IMR-90 (cell line): ENCODE data around the gene SMIM33. TPM values are rescaled to one million over a fixed set of nuclear protein-coding genes. Genes with fewer than 3 reads are reported as not detected.
A peak's percentile ranks its signal among the peaks of the same experiment; 100 is the strongest.

Experiments used
- ATAC-seq: fragments of 200-7000 bp; cut with Tn5 transposase; 2 replicates; pipeline ENCODE4 v1.9.1; 2020; ENCODE audit warnings: low read depth, mild to moderate bottlenecking, moderate library complexity
- BruUV-seq: library from RNA; stranded (reverse); fragments of 400-500 nt; replicated peaks from 2 replicates; lab custom pipeline; 2021; lab: Mats Ljungman, UMichigan
- CTCF ChIA-PET: fragments of 300-600 bp; formaldehyde crosslinking; extraction: SDS; loops from one replicate; lab custom pipeline; 2021; ENCODE audit warnings: antibody characterized with exemption; lab: Yijun Ruan, JAX
- POLR2A ChIA-PET: fragments of 300-600 bp; sonication (Branson Sonifier 250); formaldehyde crosslinking; loops from one replicate; lab custom pipeline; 2022; ENCODE audit warnings: antibody characterized with exemption; ENCODE audit not compliant: unreplicated experiment; lab: Charles Lee
- DNase-seq: peaks from one replicate; pipeline ENCODE4 v3.0.0; 2013
- H2AFZ ChIP-seq: replicated peaks from 2 replicates; pipeline ENCODE3; 2013; ENCODE audit warnings: low read length, mild to moderate bottlenecking; ENCODE audit not compliant: poor library complexity
- H2AK5ac ChIP-seq: 2 replicates; pipeline ENCODE4 v1.6.1; 2013; ENCODE audit warnings: low read depth, low read length, inconsistent platforms
- H2AK9ac ChIP-seq: replicated peaks from 2 replicates; pipeline ENCODE3; 2013; ENCODE audit warnings: mild to moderate bottlenecking, low read depth, low read length, moderate library complexity; ENCODE audit not compliant: poor library complexity
- H2BK120ac ChIP-seq: 2 replicates; pipeline ENCODE4 v1.6.1; 2013; ENCODE audit warnings: low read depth, low read length, inconsistent platforms
- H2BK15ac ChIP-seq: 3 replicates; pipeline ENCODE4 v1.6.1; 2013; ENCODE audit warnings: low read depth, low read length, inconsistent platforms
- H2BK20ac ChIP-seq: 2 replicates; pipeline ENCODE4 v1.6.1; 2013; ENCODE audit warnings: low read depth, mild to moderate bottlenecking, inconsistent platforms, low read length, moderate library complexity
- H2BK5ac ChIP-seq: 2 replicates; pipeline ENCODE4 v1.6.1; 2013; ENCODE audit warnings: mild to moderate bottlenecking, low read depth, low read length, inconsistent platforms; ENCODE audit not compliant: poor library complexity, severe bottlenecking
- H3K14ac ChIP-seq: replicated peaks from 2 replicates; pipeline ENCODE4 v1.6.1; 2013; ENCODE audit warnings: low read depth, low read length, inconsistent platforms
- H3K18ac ChIP-seq: 2 replicates; pipeline ENCODE4 v1.6.1; 2013; ENCODE audit warnings: low read depth, low read length, control low read depth
- H3K23ac ChIP-seq: 2 replicates; pipeline ENCODE4 v1.6.1; 2013; ENCODE audit warnings: low read depth, low read length, inconsistent platforms
- H3K27ac ChIP-seq: 2 replicates; pipeline ENCODE4 v1.5.1; 2013; ENCODE audit warnings: mild to moderate bottlenecking, control low read depth, low read length; ENCODE audit not compliant: insufficient read depth
- H3K27me3 ChIP-seq: 2 replicates; pipeline ENCODE4 v1.6.1; 2013; ENCODE audit warnings: low read length; ENCODE audit not compliant: control insufficient read depth, insufficient read depth
- H3K36me3 ChIP-seq: 2 replicates; pipeline ENCODE4 v1.6.1; 2013; ENCODE audit warnings: low read length, mixed read lengths; ENCODE audit not compliant: control insufficient read depth, insufficient read depth
- H3K4ac ChIP-seq: 2 replicates; pipeline ENCODE4 v1.6.1; 2013; ENCODE audit warnings: low read depth, low read length, inconsistent platforms
- H3K4me1 ChIP-seq: 2 replicates; pipeline ENCODE4 v1.6.1; 2013; ENCODE audit warnings: low read length, mixed read lengths; ENCODE audit not compliant: control insufficient read depth, insufficient read depth
- H3K4me2 ChIP-seq: 2 replicates; pipeline ENCODE4 v1.6.1; 2013; ENCODE audit warnings: low read depth, mild to moderate bottlenecking, control low read depth, low read length, moderate library complexity
- H3K4me3 ChIP-seq: 2 replicates; pipeline ENCODE4 v1.5.1; 2013; ENCODE audit warnings: low read depth, mild to moderate bottlenecking, control low read depth, low read length, moderate library complexity; ENCODE audit not compliant: insufficient read depth
- H3K56ac ChIP-seq: 2 replicates; pipeline ENCODE4 v1.6.1; 2013; ENCODE audit warnings: low read length, inconsistent platforms; ENCODE audit not compliant: insufficient read depth; ENCODE audit errors: extremely low read depth
- H3K79me1 ChIP-seq, 2 experiments: 2 replicates each; pipeline ENCODE4 v1.6.1; 2013; ENCODE audit warnings: low read length in 2 of 2, inconsistent platforms in 1 of 2, low read depth in 1 of 2
- H3K9ac ChIP-seq: 2 replicates; pipeline ENCODE4 v1.6.1; 2013; ENCODE audit warnings: low read depth, low read length, control low read depth
- H3K9me1 ChIP-seq: 2 replicates; pipeline ENCODE4 v1.6.1; 2013; ENCODE audit warnings: low read length, inconsistent platforms; ENCODE audit not compliant: insufficient read depth
- H3K9me3 ChIP-seq: 2 replicates; pipeline ENCODE4 v1.6.1; 2013; ENCODE audit warnings: low read length; ENCODE audit not compliant: control insufficient read depth, insufficient read depth
- H4K20me1 ChIP-seq: 2 replicates; pipeline ENCODE4 v1.6.1; 2013; ENCODE audit warnings: low read length, inconsistent platforms; ENCODE audit not compliant: insufficient read depth
- H4K5ac ChIP-seq: 2 replicates; pipeline ENCODE4 v1.6.1; 2013; ENCODE audit warnings: mild to moderate bottlenecking, low read depth, low read length, control low read depth
- H4K8ac ChIP-seq, 2 experiments: 2 replicates each; pipeline ENCODE4 v1.6.1; 2013; ENCODE audit warnings: low read depth in 2 of 2, low read length in 2 of 2, control low read depth in 1 of 2, inconsistent platforms in 1 of 2
- H4K91ac ChIP-seq: 2 replicates; pipeline ENCODE4 v1.6.1; 2013; ENCODE audit warnings: low read depth, low read length, inconsistent platforms; ENCODE audit not compliant: insufficient read depth
- BHLHE40 ChIP-seq: fragments of 150-350 bp; IDR thresholded peaks from 2 replicates; pipeline ENCODE4 v1.6.1; 2016; ENCODE audit warnings: mild to moderate bottlenecking, low read depth, low read length
- CEBPB ChIP-seq: IDR thresholded peaks from 2 replicates; pipeline ENCODE4 v1.6.1; 2012; ENCODE audit warnings: low read depth, low read length, improper control_type of control experiment
- CHD1 ChIP-seq: IDR thresholded peaks from 2 replicates; pipeline ENCODE4 v1.6.1; 2012; ENCODE audit warnings: low read depth, low read length, improper control_type of control experiment
- FOS ChIP-seq: fragments of 150-350 bp; IDR thresholded peaks from 2 replicates; pipeline ENCODE4 v1.6.1; 2016; ENCODE audit warnings: low read depth, low read length
- MAFK ChIP-seq: IDR thresholded peaks from 2 replicates; pipeline ENCODE4 v1.6.1; 2012; ENCODE audit warnings: low read depth, low read length, improper control_type of control experiment
- MXI1 ChIP-seq: IDR thresholded peaks from 2 replicates; pipeline ENCODE4 v1.6.1; 2012; ENCODE audit warnings: low read depth, mild to moderate bottlenecking, low read length, moderate library complexity, borderline replicate concordance
- POLR2A ChIP-seq: IDR thresholded peaks from 2 replicates; pipeline ENCODE4 v1.6.1; 2012; ENCODE audit warnings: mild to moderate bottlenecking, low read depth, low read length
- RAD21 ChIP-seq: IDR thresholded peaks from 2 replicates; pipeline ENCODE4 v1.6.1; 2012; ENCODE audit warnings: low read length, improper control_type of control experiment
- RFX5 ChIP-seq: IDR thresholded peaks from 2 replicates; pipeline ENCODE4 v1.8.0; 2012; ENCODE audit warnings: low read depth, mild to moderate bottlenecking, low read length, moderate library complexity
- SMC3 ChIP-seq: fragments of 150-350 bp; IDR thresholded peaks from 2 replicates; pipeline ENCODE4 v1.6.1; 2016; ENCODE audit warnings: low read depth, mild to moderate bottlenecking, antibody characterized with exemption, low read length, moderate library complexity
- USF2 ChIP-seq: fragments of 150-350 bp; IDR thresholded peaks from 2 replicates; pipeline ENCODE4 v1.6.1; 2017; ENCODE audit warnings: mild to moderate bottlenecking, antibody characterized with exemption, low read length, low read depth
- WGBS, 2 experiments: methylation state at CpG; one replicate each; pipeline versions ENCODE4 v1.1.5 to v1.1.7; 2013; ENCODE audit warnings: missing lambda C conversion rate in 2 of 2; ENCODE audit not compliant: insufficient read length in 1 of 2; ENCODE audit errors: extremely low coverage in 2 of 2; 5-methylcytosine and 5-hydroxymethylcytosine counted together
- dilution Hi-C: fragments of 300-500 bp; cut with HindIII; formaldehyde crosslinking; loops from one replicate; pipeline ENCODE4 v1.14.3; 2018; ENCODE audit warnings: low sequenced_read_pairs; ENCODE audit not compliant: unreplicated experiment
- in situ Hi-C: fragments of 300-500 bp; cut with MboI; formaldehyde crosslinking; loops from 3 replicates; pipeline ENCODE4 v1.14.3; 2019; ENCODE audit warnings: low sequenced_read_pairs, inconsistent platforms, mixed read lengths
- intact Hi-C: fragments of 100-400 bp; cut with micrococcal nuclease; formaldehyde crosslinking; loops from 2 replicates; pipeline ENCODE4 v1.10.0; 2022
- polyA plus RNA-seq, 3 experiments: library from polyadenylated mRNA; depleted of rRNA; stranded (reverse); fragments of >200 nt; gene quantifications; 2 replicates each; pipeline ENCODE4 v1.2.3, GENCODE V29; 2012; ENCODE audit warnings: low replicate concordance in 1 of 3
- total RNA-seq: library from RNA; depleted of rRNA; stranded (reverse); fragments of >200 nt; gene quantifications from 2 replicates; pipeline ENCODE4 v1.2.3, GENCODE V29; 2012

Gene SMIM33
- total and polyA plus RNA-seq, 2 of the 4 experiments (the other 2 are of a cell fraction) = not detected

DNA sequence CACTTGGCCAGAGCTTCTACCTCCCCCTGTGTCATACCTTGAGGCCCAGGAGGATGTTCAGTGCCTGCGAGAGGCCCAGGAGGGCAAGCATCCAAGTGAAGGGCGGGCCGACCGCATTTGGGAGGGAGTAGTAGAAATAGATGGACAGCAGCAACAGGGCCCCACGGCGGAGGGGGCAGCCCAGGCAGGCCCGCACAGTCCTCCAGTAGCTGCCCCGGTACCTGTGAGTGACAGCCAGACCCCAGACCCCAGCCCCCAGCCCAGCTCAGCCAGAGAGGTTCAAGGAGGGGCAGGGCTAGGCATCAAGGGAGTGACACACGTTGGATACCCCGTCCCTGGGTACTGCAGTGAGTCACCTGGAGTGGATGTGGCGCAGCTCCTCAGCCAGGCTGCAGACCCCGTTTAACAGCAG lies 10.3 kb downstream of the SMIM33 start:
- Histone ChIP-seq H3K9ac (peak overlapping the region; percentile 81), H3K4me2 (peak overlapping the region; percentile 80), H3K14ac (peak overlapping the region; percentile 93), H4K91ac (peak overlapping the region; percentile 99), H3K18ac (peak overlapping the region; percentile 58; the same call in 1 of the 2 replicates), H3K4ac (peak overlapping the region; percentile 99), H4K20me1 (no peaks in the 10 kb centered on the region; the same call in 1 of the 2 replicates), H3K9me3 (no peaks in the 10 kb centered on the region), H3K36me3 (peaks cover 12% of the 10 kb centered on the region), H3K27me3 (no peaks in the 10 kb centered on the region), H2BK120ac (peak overlapping the region; percentile 97), H2AK5ac (peak overlapping the region; percentile 94), H3K56ac (no peak overlapping the region), H3K4me3 (peak overlapping the region; percentile 36), H3K9me1 (peaks cover 10% of the 10 kb centered on the region), H2BK20ac (0 out of 2 replicates have a peak overlapping the region, but pooled peaks have one; percentile 76), H4K5ac (peak overlapping the region; percentile 84), H2BK15ac (peak overlapping the region; percentile 46; the same call in 2 of the 3 replicates), H3K79me1 (peaks cover 15 to 34% of the 10 kb centered on the region in 2 experiments), H3K27ac (peak overlapping the region; percentile 95), H2AK9ac (peak overlapping the region; percentile 98), H2AFZ (peak overlapping the region; percentile 87), H2BK5ac (peak overlapping the region; percentile 97), H3K4me1 (peaks cover 14% of the 10 kb centered on the region), H4K8ac (peak overlapping the region; percentile 70 to 98; a peak in 3 of 4 replicates), H3K23ac (peak overlapping the region; percentile 72; the same call in 1 of the 2 replicates)
- CTCF ChIA-PET = no interaction called here
- dilution Hi-C loops (no loop called here), in situ Hi-C loops (no loop called here), intact Hi-C loops (no loop called here)
- ATAC-seq (no peak), DNase-seq (no peak)
- TF ChIP-seq CHD1 (no peak), MXI1 (no peak), FOS (no peak), POLR2A (no peak; the same call in 1 of the 2 replicates), USF2 (no peak), MAFK (no peak), RFX5 (no peak), RAD21 (no peak), CEBPB (no peak), BHLHE40 (no peak), SMC3 (no peak)
- 60% methylated on average over 4 of the region's 12 CpGs; no CpG with 5 or more reads in 1 of the 2 experiments for WGBS, 2 experiments
- POLR2A ChIA-PET = no interaction called here
- no TSS peak for BruUV-seq
